IMR-90 (cell line): Measurements from ENCODE around the gene SBNO1. TPM values are rescaled to one million over a fixed set of nuclear protein-coding genes. Genes with fewer than 3 reads are reported as not detected.

Experiments
- BHLHE40 ChIP-seq: fragments of 150-350 bp; IDR thresholded peaks from 2 replicates; pipeline ENCODE4 v1.6.1; 2016; ENCODE audit warnings: mild to moderate bottlenecking, low read depth, low read length
- polyA plus RNA-seq, 3 experiments: library from polyadenylated mRNA; depleted of rRNA; stranded (reverse); fragments of >200 nt; gene quantifications; 2 replicates each; pipeline ENCODE4 v1.2.3, GENCODE V29; 2012; ENCODE audit warnings: low replicate concordance in 1 of 3
- total RNA-seq: library from RNA; depleted of rRNA; stranded (reverse); fragments of >200 nt; gene quantifications from 2 replicates; pipeline ENCODE4 v1.2.3, GENCODE V29; 2012
- TF ChIP-seq, protein P1 (sequence below): fragments of 150-350 bp; IDR thresholded peaks from 2 replicates; pipeline ENCODE4 v1.6.1; 2016; ENCODE audit warnings: low read depth, mild to moderate bottlenecking, low read length, moderate library complexity, borderline replicate concordance

Gene SBNO1
- total and polyA plus RNA-seq, 2 of the 4 experiments (the other 2 are of a cell fraction), result 5.3 to 24.9 TPM

DNA sequence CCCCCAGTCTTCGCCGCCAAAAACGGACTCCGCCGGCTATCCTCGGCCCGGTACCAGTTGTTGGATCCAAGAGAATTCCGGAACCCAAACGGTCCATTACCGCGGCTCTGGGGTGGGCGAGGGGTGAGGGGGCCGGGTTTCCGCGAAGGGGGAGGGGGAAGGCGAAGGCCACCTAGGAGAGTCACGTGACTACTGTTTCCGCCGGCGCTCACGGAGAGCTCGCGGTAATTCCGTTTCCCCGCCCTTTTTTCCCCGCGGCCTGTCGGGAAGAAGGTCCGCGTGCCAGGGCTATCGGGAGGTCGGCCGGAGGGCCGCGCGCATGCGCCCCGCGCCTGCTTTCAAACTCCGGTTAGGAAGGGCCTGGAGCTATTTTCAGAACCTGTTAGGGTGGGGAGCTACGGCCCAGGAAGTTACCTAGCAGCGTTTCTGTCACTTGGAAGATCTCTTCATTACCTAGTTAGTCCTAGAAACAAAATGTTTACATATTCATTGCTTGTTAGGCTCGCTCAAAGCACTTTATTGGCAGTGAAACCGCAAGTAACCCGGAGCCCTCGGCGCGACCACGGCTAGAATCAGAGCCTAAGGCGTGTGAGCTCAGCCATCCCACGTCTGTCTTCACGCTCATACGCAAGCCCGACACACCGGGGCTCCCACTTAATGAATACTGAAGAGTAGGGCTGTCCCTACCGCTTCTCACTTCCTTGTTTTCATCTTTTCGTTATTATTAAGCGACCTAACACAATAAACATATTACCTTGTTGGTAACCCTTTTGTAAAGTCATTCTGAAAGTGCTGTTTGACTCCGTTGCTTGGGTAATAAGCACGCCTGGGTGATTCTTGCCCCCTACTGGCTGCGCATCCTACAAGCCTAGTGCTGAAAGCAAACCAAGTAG is 624 bp upstream of the SBNO1 start (continued):
- TF ChIP-seq, protein P1, sequence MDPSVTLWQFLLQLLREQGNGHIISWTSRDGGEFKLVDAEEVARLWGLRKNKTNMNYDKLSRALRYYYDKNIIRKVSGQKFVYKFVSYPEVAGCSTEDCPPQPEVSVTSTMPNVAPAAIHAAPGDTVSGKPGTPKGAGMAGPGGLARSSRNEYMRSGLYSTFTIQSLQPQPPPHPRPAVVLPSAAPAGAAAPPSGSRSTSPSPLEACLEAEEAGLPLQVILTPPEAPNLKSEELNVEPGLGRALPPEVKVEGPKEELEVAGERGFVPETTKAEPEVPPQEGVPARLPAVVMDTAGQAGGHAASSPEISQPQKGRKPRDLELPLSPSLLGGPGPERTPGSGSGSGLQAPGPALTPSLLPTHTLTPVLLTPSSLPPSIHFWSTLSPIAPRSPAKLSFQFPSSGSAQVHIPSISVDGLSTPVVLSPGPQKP, result no peak
- TF ChIP-seq BHLHE40, result peak; percentile 73
